GM23338 (cell line): ENCODE measurements around the gene CDH8. TPM values are rescaled to one million over a fixed set of nuclear protein-coding genes. Genes with fewer than 3 reads are reported as not detected.

Experiments used
- ATAC-seq: fragments of 200-7000 bp; cut with Tn5 transposase; 3 replicates; pipeline ENCODE4 v1.9.1; 2020
- DNase-seq: peaks from one replicate; pipeline ENCODE4 v3.0.0-alpha.2; 2015; ENCODE audit warnings: low spot score
- H2AFZ ChIP-seq: fragments of 200-600 bp; sonication (generic); 2 replicates; pipeline ENCODE4 v1.8.0; 2016; ENCODE audit warnings: antibody characterized with exemption, mild to moderate bottlenecking, moderate library complexity
- H3F3A ChIP-seq: fragments of 200-600 bp; sonication (generic); replicated peaks from 2 replicates; pipeline ENCODE4 v1.8.0; 2017; ENCODE audit warnings: antibody characterized with exemption, mixed run types, low read depth
- H3K27ac ChIP-seq: fragments of 200-600 bp; sonication (generic); 2 replicates; pipeline ENCODE4 v1.6.1; 2016; ENCODE audit warnings: low read depth
- H3K27me3 ChIP-seq: fragments of 200-600 bp; sonication (generic); 2 replicates; pipeline ENCODE4 v1.8.0; 2016; ENCODE audit warnings: mild to moderate bottlenecking, mixed run types, moderate library complexity; ENCODE audit not compliant: insufficient read depth
- H3K36me3 ChIP-seq: fragments of 200-600 bp; sonication (generic); 2 replicates; pipeline ENCODE4 v1.8.0; 2016; ENCODE audit warnings: mild to moderate bottlenecking; ENCODE audit not compliant: insufficient read depth
- H3K4me1 ChIP-seq: fragments of 200-600 bp; sonication (generic); 2 replicates; pipeline ENCODE4 v1.8.0; 2016; ENCODE audit warnings: mild to moderate bottlenecking, moderate library complexity; ENCODE audit not compliant: insufficient read depth
- H3K4me2 ChIP-seq: fragments of 200-600 bp; sonication (generic); 2 replicates; pipeline ENCODE4 v1.7.1; 2017; ENCODE audit warnings: mixed run types
- H3K4me3 ChIP-seq: fragments of 200-600 bp; sonication (generic); 2 replicates; pipeline ENCODE4 v1.6.1; 2016; ENCODE audit warnings: mixed run types
- H3K79me2 ChIP-seq: fragments of 200-600 bp; sonication (generic); replicated peaks from 2 replicates; pipeline ENCODE4 v1.8.0; 2017; ENCODE audit warnings: mild to moderate bottlenecking; ENCODE audit not compliant: insufficient read depth
- H3K9me2 ChIP-seq: fragments of 200-600 bp; sonication (generic); 2 replicates; pipeline ENCODE4 v1.8.0; 2017; ENCODE audit not compliant: insufficient read depth
- H4K20me1 ChIP-seq: fragments of 200-600 bp; sonication (generic); replicated peaks from 2 replicates; pipeline ENCODE4 v1.8.0; 2017; ENCODE audit warnings: mild to moderate bottlenecking; ENCODE audit not compliant: insufficient read depth
- H3K27ac Mint-ChIP-seq: 2 replicates; pipeline ENCODE4 v1.8.0; 2020; ENCODE audit warnings: inconsistent platforms, mild to moderate bottlenecking, moderate library complexity, mixed read lengths
- H3K27me3 Mint-ChIP-seq: 3 replicates; pipeline ENCODE4 v1.8.0; 2022; ENCODE audit warnings: low read depth, mild to moderate bottlenecking, moderate library complexity, mixed read lengths, inconsistent platforms; ENCODE audit not compliant: insufficient read depth, poor library complexity
- H3K36me3 Mint-ChIP-seq: 3 replicates; pipeline ENCODE4 v1.8.0; 2021; ENCODE audit warnings: low read depth, mild to moderate bottlenecking, inconsistent platforms, moderate library complexity, mixed read lengths
- H3K4me1 Mint-ChIP-seq: 3 replicates; pipeline ENCODE4 v1.8.0; 2020; ENCODE audit warnings: mild to moderate bottlenecking, inconsistent platforms, mixed read lengths
- H3K4me3 Mint-ChIP-seq: 3 replicates; pipeline ENCODE4 v1.8.0; 2021; ENCODE audit warnings: moderate library complexity, mild to moderate bottlenecking, inconsistent platforms, mixed read lengths
- H3K9me3 Mint-ChIP-seq: 3 replicates; pipeline ENCODE4 v1.8.0; 2020; ENCODE audit warnings: moderate library complexity, mild to moderate bottlenecking, inconsistent platforms, mixed read lengths
- CREB1 ChIP-seq: fragments of 250-450 bp; sonication (Bioruptor Pico); IDR thresholded peaks from 2 replicates; pipeline ENCODE4 v1.5.0; 2020; ENCODE audit warnings: low read depth, mild to moderate bottlenecking, moderate library complexity
- CTCF ChIP-seq, 2 experiments: fragments of 200-600 bp in 1 of 2; sonication (generic) in 1 of 2; conservative IDR thresholded peaks; 2 replicates each; pipeline versions ENCODE4 v1.5.1 to v1.6.1; 2016 to 2017; ENCODE audit warnings: antibody characterized with exemption in 2 of 2, low read depth in 2 of 2, mild to moderate bottlenecking in 2 of 2, moderate library complexity in 1 of 2
- ETS1 ChIP-seq: IDR thresholded peaks from 2 replicates; pipeline ENCODE4 v1.6.1; 2016; ENCODE audit warnings: antibody characterized with exemption
- EZH2 ChIP-seq: fragments of 200-600 bp; sonication (generic); IDR thresholded peaks from one replicate; pipeline ENCODE4 v1.8.0; 2017; ENCODE audit warnings: antibody characterized with exemption, mild to moderate bottlenecking, low read depth; ENCODE audit not compliant: unreplicated experiment
- EZH2phosphoT487 ChIP-seq: fragments of 200-600 bp; sonication (generic); IDR thresholded peaks from one replicate; pipeline ENCODE4 v1.8.1; 2018; ENCODE audit warnings: antibody characterized with exemption; ENCODE audit not compliant: unreplicated experiment
- JUNB ChIP-seq: IDR thresholded peaks from one replicate; pipeline ENCODE4 v1.6.1; 2016; ENCODE audit warnings: antibody characterized with exemption; ENCODE audit not compliant: unreplicated experiment
- NANOG ChIP-seq: IDR thresholded peaks from 2 replicates; pipeline ENCODE4 v1.6.1; 2016; ENCODE audit warnings: antibody characterized with exemption, borderline replicate concordance
- POLR2AphosphoS5 ChIP-seq: IDR thresholded peaks from 2 replicates; pipeline ENCODE4 v1.6.1; 2016; ENCODE audit warnings: antibody characterized with exemption, low read depth
- REST ChIP-seq: IDR thresholded peaks from one replicate; pipeline ENCODE4 v1.6.1; 2018; ENCODE audit warnings: antibody characterized with exemption; ENCODE audit not compliant: unreplicated experiment
- STAT1 ChIP-seq: IDR thresholded peaks from one replicate; pipeline ENCODE4 v1.6.1; 2016; ENCODE audit warnings: antibody characterized with exemption; ENCODE audit not compliant: unreplicated experiment
- ZNF114 ChIP-seq: fragments of 250-450 bp; sonication (Bioruptor Pico); IDR thresholded peaks from 2 replicates; pipeline ENCODE4 v1.5.0; 2020; ENCODE audit warnings: mild to moderate bottlenecking, moderate library complexity
- ZNF331 ChIP-seq: fragments of 250-450 bp; sonication (Bioruptor Pico); IDR thresholded peaks from 2 replicates; pipeline ENCODE4 v1.5.0; 2020; ENCODE audit warnings: low read depth, mild to moderate bottlenecking, moderate library complexity
- ZNF462 ChIP-seq: fragments of 250-450 bp; sonication (Bioruptor Pico); IDR thresholded peaks from 2 replicates; pipeline ENCODE4 v1.5.0; 2020; ENCODE audit warnings: mild to moderate bottlenecking, moderate library complexity
- polyA plus RNA-seq: library from polyadenylated mRNA; unstranded; fragments of >200 nt; fragmentation: Nextera tagmentation; extraction: Ambion mirVana; gene quantifications from 2 replicates; pipeline ENCODE4 v1.2.1, GENCODE V29; 2016
- total RNA-seq: library from RNA; depleted of rRNA; stranded (reverse); fragments of >200 nt; shearing (Covaris generic); gene quantifications from 2 replicates; pipeline ENCODE4 v1.2.3, GENCODE V29; 2014

Gene CDH8
- total and polyA plus RNA-seq, 2 experiments from 2014 or later = 10.2 to 11.7 TPM

- no peak overlapping the region for H3K4me3 Mint-ChIP-seq
- 0 out of 3 replicates have a peak, but pooled peaks cover 3% of the 10 kb centered on the region for H3K36me3 Mint-ChIP-seq
- H3K4me1 Mint-ChIP-seq = peaks cover 16% of the 10 kb centered on the region; the same call in 2 of the 3 replicates
Observed at GRCh38 chr16:62067981-62068380, 31.7 kb upstream of the CDH8 start.

More at GRCh38 chr16:62067981-62068380, 31.7 kb upstream of the CDH8 start:
- Histone ChIP-seq H3K27ac (no peak overlapping the region), H3K36me3 (no peaks in the 10 kb centered on the region), H3K27me3 (no peaks in the 10 kb centered on the region), H3K4me3 (no peak overlapping the region), H3K79me2 (no peaks in the 10 kb centered on the region), H3F3A (no peaks in the 10 kb centered on the region), H4K20me1 (no peaks in the 10 kb centered on the region), H3K4me1 (peaks cover 6% of the 10 kb centered on the region; the same call in 1 of the 2 replicates), H2AFZ (no peak overlapping the region), H3K4me2 (no peak overlapping the region), H3K9me2 (0 out of 2 replicates have a peak, but pooled peaks cover 3% of the 10 kb centered on the region)
- no peak for DNase-seq
- TF ChIP-seq ZNF331 (no peak), ZNF114 (CRISPR knock-in tag) (no peak), CTCF (conservative IDR thresholded peaks at IDR 0.05; ENCODE audit: low read depth in 2 of 2) (no peak), STAT1 (no peak), JUNB (no peak), POLR2AphosphoS5 (no peak), REST (no peak), NANOG (no peak), EZH2 (no peak), ETS1 (no peak), ZNF462 (no peak), EZH2phosphoT487 (no peak), CREB1 (CRISPR knock-in tag) (no peak)
- no peak for ATAC-seq
- Mint-ChIP-seq H3K27me3 (peaks cover 1% of the 10 kb centered on the region), H3K27ac (no peak overlapping the region), H3K9me3 (peaks cover 3% of the 10 kb centered on the region; the same call in 1 of the 3 replicates)
